Mesenchymal stem cell (in vitro differentiated cells and primary cell): ENCODE data around the gene ZNF18. TPM values are rescaled to one million over a fixed set of nuclear protein-coding genes. Genes with fewer than 3 reads are reported as not detected.

Experiments used
- DNase-seq: peaks from one replicate; pipeline ENCODE4 v3.0.0-alpha.2; 2013
- H2AFZ ChIP-seq: one replicate; pipeline ENCODE4 v1.6.1; 2013; ENCODE audit warnings: low read depth, mild to moderate bottlenecking, control low read depth, inconsistent platforms, low read length, moderate library complexity
- H2AK5ac ChIP-seq: 2 replicates; pipeline ENCODE4 v1.6.1; 2013; ENCODE audit warnings: low read length, moderate library complexity, mild to moderate bottlenecking, inconsistent platforms; ENCODE audit not compliant: severe bottlenecking
- H2BK120ac ChIP-seq: one replicate; pipeline ENCODE4 v1.6.1; 2013; ENCODE audit warnings: low read depth, mild to moderate bottlenecking, inconsistent platforms, low read length, moderate library complexity
- H2BK12ac ChIP-seq, 2 experiments: one replicate each; pipeline ENCODE4 v1.6.1; 2013; ENCODE audit warnings: inconsistent platforms in 2 of 2, low read length in 2 of 2, mild to moderate bottlenecking in 2 of 2, moderate library complexity in 2 of 2, control low read depth in 1 of 2
- H2BK15ac ChIP-seq: one replicate; pipeline ENCODE4 v1.6.1; 2013; ENCODE audit warnings: mild to moderate bottlenecking, low read depth, inconsistent platforms; ENCODE audit not compliant: poor library complexity, severe bottlenecking
- H2BK5ac ChIP-seq: 2 replicates; pipeline ENCODE4 v1.6.1; 2013; ENCODE audit warnings: low read depth, mild to moderate bottlenecking, low read length, control low read depth, inconsistent platforms; ENCODE audit not compliant: poor library complexity, severe bottlenecking
- H3K14ac ChIP-seq, 2 experiments: one replicate each; pipeline ENCODE4 v1.6.1; 2013; ENCODE audit warnings: inconsistent platforms in 2 of 2, low read length in 2 of 2, control low read depth in 1 of 2, mild to moderate bottlenecking in 1 of 2, moderate library complexity in 1 of 2
- H3K18ac ChIP-seq, 2 experiments: one replicate each; pipeline ENCODE4 v1.6.1; 2013; ENCODE audit warnings: inconsistent platforms in 2 of 2, low read length in 2 of 2, control low read depth in 1 of 2, low read depth in 1 of 2, mild to moderate bottlenecking in 1 of 2
- H3K23ac ChIP-seq, 2 experiments: one replicate each; pipeline ENCODE4 v1.6.1; 2013; ENCODE audit warnings: inconsistent platforms in 2 of 2, low read length in 2 of 2, mild to moderate bottlenecking in 2 of 2, moderate library complexity in 2 of 2, control low read depth in 1 of 2
- H3K27ac ChIP-seq: 2 replicates; pipeline ENCODE4 v1.5.1; 2013; ENCODE audit warnings: mild to moderate bottlenecking, moderate library complexity, low read length, control low read depth, inconsistent platforms; ENCODE audit not compliant: poor library complexity, severe bottlenecking
- H3K27me3 ChIP-seq, 2 experiments: 2 replicates each; pipeline versions ENCODE4 v1.6.1 to v1.7.0; 2013; ENCODE audit warnings: low read length in 2 of 2, mild to moderate bottlenecking in 2 of 2, moderate library complexity in 2 of 2, control low read depth in 1 of 2, inconsistent platforms in 1 of 2; ENCODE audit not compliant: control insufficient read depth in 1 of 2, insufficient read depth in 1 of 2
- H3K36me3 ChIP-seq, 2 experiments: 2 replicates each; pipeline versions ENCODE4 v1.6.1 to v1.7.0; 2013; ENCODE audit warnings: low read length in 2 of 2, control low read depth in 1 of 2, inconsistent platforms in 1 of 2, low read depth in 1 of 2, mild to moderate bottlenecking in 1 of 2; ENCODE audit not compliant: insufficient read depth in 2 of 2, control insufficient read depth in 1 of 2
- H3K4ac ChIP-seq, 2 experiments: one replicate each; pipeline ENCODE4 v1.6.1; 2013; ENCODE audit warnings: inconsistent platforms in 2 of 2, low read length in 2 of 2, mild to moderate bottlenecking in 2 of 2, moderate library complexity in 2 of 2, control low read depth in 1 of 2, low read depth in 1 of 2
- H3K4me1 ChIP-seq: 2 replicates; pipeline ENCODE4 v1.6.1; 2013; ENCODE audit warnings: low read depth, low read length, control low read depth; ENCODE audit not compliant: control insufficient read depth, insufficient read depth
- H3K4me2 ChIP-seq: 2 replicates; pipeline ENCODE4 v1.6.1; 2013; ENCODE audit warnings: low read length, mild to moderate bottlenecking, inconsistent platforms; ENCODE audit not compliant: poor library complexity, severe bottlenecking
- H3K4me3 ChIP-seq, 2 experiments: 2 replicates each; pipeline versions ENCODE4 v1.5.1 to v1.7.0; 2013; ENCODE audit warnings: low read length in 2 of 2, mild to moderate bottlenecking in 2 of 2, control low read depth in 1 of 2, low read depth in 1 of 2; ENCODE audit not compliant: insufficient read depth in 1 of 2
- H3K79me1 ChIP-seq: replicated peaks from 2 replicates; pipeline ENCODE4 v1.6.1; 2013; ENCODE audit warnings: mild to moderate bottlenecking, control low read depth, low read length, inconsistent platforms; ENCODE audit not compliant: poor library complexity, severe bottlenecking
- H3K9ac ChIP-seq: 2 replicates; pipeline ENCODE4 v1.7.0; 2013; ENCODE audit warnings: mild to moderate bottlenecking, low read length, moderate library complexity
- H3K9me3 ChIP-seq: 2 replicates; pipeline ENCODE4 v1.7.0; 2013; ENCODE audit warnings: mild to moderate bottlenecking, low read length; ENCODE audit not compliant: control insufficient read depth
- H4K8ac ChIP-seq: one replicate; pipeline ENCODE4 v1.6.1; 2013; ENCODE audit warnings: inconsistent platforms, mild to moderate bottlenecking, low read length, moderate library complexity
- H4K91ac ChIP-seq: one replicate; pipeline ENCODE4 v1.6.1; 2013; ENCODE audit warnings: mild to moderate bottlenecking, low read length, inconsistent platforms
- WGBS: methylation state at CpG from one replicate; pipeline ENCODE4 v1.1.7; 2013; ENCODE audit warnings: mixed read lengths; 5-methylcytosine and 5-hydroxymethylcytosine counted together
- polyA plus RNA-seq, 2 experiments: library from polyadenylated mRNA; stranded (reverse); fragments of 200-250 nt; gene quantifications; one replicate each; pipeline ENCODE4 v1.2.3, GENCODE V29; 2013

ZNF18 gene
- 4.5 TPM for polyA plus RNA-seq (2013, experiment 1 of 2)
- 4.8 TPM for polyA plus RNA-seq (2013, experiment 2 of 2)

GRCh38 chr17:11997147-11997971 is at the start of gene ZNF18:
ZNF18 (minus strand) TSS chr17:11997475; CDS start chr17:11992829, 4,646 bp downstream.
- peak; percentile 92 for DNase-seq

GRCh38 chr17:12046786-12047185 is 49.5 kb upstream of the ZNF18 start:
- Histone ChIP-seq H3K9me3 (no peaks in the 10 kb centered on the region), H3K4ac (no peak overlapping the region), H3K27ac (no peak overlapping the region), H3K36me3 (no peaks in the 10 kb centered on the region), H3K4me3 (no peak overlapping the region), H3K9ac (no peak overlapping the region), H3K14ac (peak overlapping the region in 1 of 2 experiments; percentile 36), H2BK5ac (no peak overlapping the region), H3K27me3 (no peaks in the 10 kb centered on the region), H3K18ac (no peak overlapping the region), H3K4me1 (peaks cover 1% of the 10 kb centered on the region), H2AK5ac (no peak overlapping the region), H2AFZ (no peak overlapping the region), H2BK120ac (no peak overlapping the region), H3K4me2 (no peak overlapping the region), H2BK15ac (no peak overlapping the region), H3K79me1 (peaks cover 24% of the 10 kb centered on the region), H4K91ac (no peak overlapping the region), H2BK12ac (no peak overlapping the region), H4K8ac (no peak overlapping the region), H3K23ac (no peak overlapping the region)
- 91% methylated on average over 1 of the region's 2 CpGs for WGBS
- no peak for DNase-seq

More at GRCh38 chr17:11997147-11997971, at the start of gene ZNF18:
- peak within 1 kb of the TSS in 1 of 2 experiments; percentile 96 for H3K14ac ChIP-seq
- H3K9ac ChIP-seq = peak within 1 kb of the TSS; percentile 95
- peaks cover 4 to 7% of the 10 kb centered on the region in 2 experiments for H3K36me3 ChIP-seq
- H3K27me3 ChIP-seq = no peaks in the 10 kb centered on the region
- H3K18ac ChIP-seq = peak within 1 kb of the TSS; percentile 81 to 87
- H2BK120ac ChIP-seq = peak within 1 kb of the TSS; percentile 84
- H3K4ac ChIP-seq = peak within 1 kb of the TSS; percentile 20 to 81
- H2AK5ac ChIP-seq = peak within 1 kb of the TSS; percentile 38
- WGBS = 1% methylated on average over 66 of the region's 74 CpGs
- H2BK5ac ChIP-seq = peak within 1 kb of the TSS; percentile 51
- peak within 1 kb of the TSS in 1 of 2 experiments; percentile 23 for H3K23ac ChIP-seq
- H3K4me1 ChIP-seq = peaks cover 1% of the 10 kb centered on the region
- H4K91ac ChIP-seq = peak within 1 kb of the TSS; percentile 93
- peak within 1 kb of the TSS; percentile 95 to 97 for H3K4me3 ChIP-seq
- H2AFZ ChIP-seq = peak within 1 kb of the TSS; percentile 94
- no peaks in the 10 kb centered on the region for H3K9me3 ChIP-seq
- peak within 1 kb of the TSS in 1 of 2 experiments; percentile 43 for H2BK12ac ChIP-seq
- peak within 1 kb of the TSS; percentile 95 for H2BK15ac ChIP-seq
- H3K4me2 ChIP-seq = peak within 1 kb of the TSS; percentile 76
- H3K79me1 ChIP-seq = peaks cover 9% of the 10 kb centered on the region
- H4K8ac ChIP-seq = peak within 1 kb of the TSS; percentile 92
- peak within 1 kb of the TSS; percentile 72 for H3K27ac ChIP-seq

- Histone ChIP-seq H3K79me1 (peaks cover 19% of the 10 kb centered on the region), H2BK12ac (no peak overlapping the region), H3K4me2 (no peak overlapping the region), H3K23ac (no peak overlapping the region), H2BK5ac (no peak overlapping the region), H3K9ac (no peak overlapping the region), H2AFZ (no peak overlapping the region), H2AK5ac (no peak overlapping the region), H3K27ac (no peak overlapping the region), H3K18ac (no peak overlapping the region), H3K4ac (no peak overlapping the region), H3K4me1 (peaks cover 1% of the 10 kb centered on the region), H2BK120ac (no peak overlapping the region), H3K27me3 (no peaks in the 10 kb centered on the region), H4K8ac (no peak overlapping the region), H3K9me3 (no peaks in the 10 kb centered on the region), H2BK15ac (no peak overlapping the region), H4K91ac (no peak overlapping the region), H3K14ac (no peak overlapping the region), H3K4me3 (no peak overlapping the region), H3K36me3 (no peaks in the 10 kb centered on the region)
- no peak for DNase-seq
- over 99% methylated on average over 5 of the region's 6 CpGs for WGBS
These were observed 46.4 kb upstream of the ZNF18 start for GRCh38 chr17:12043702-12044101.

GRCh38 chr17:12041312-12041711 is 44.0 kb upstream of the ZNF18 start:
- Histone ChIP-seq H2BK15ac (no peak overlapping the region), H3K36me3 (no peaks in the 10 kb centered on the region), H2BK120ac (no peak overlapping the region), H3K79me1 (peaks cover 13% of the 10 kb centered on the region), H3K4ac (no peak overlapping the region), H3K14ac (no peak overlapping the region), H3K23ac (no peak overlapping the region), H3K18ac (no peak overlapping the region), H4K91ac (no peak overlapping the region), H3K9ac (peak overlapping the region; percentile 4), H2AK5ac (no peak overlapping the region), H4K8ac (no peak overlapping the region), H2BK5ac (no peak overlapping the region), H3K4me3 (peak overlapping the region in 1 of 2 experiments; percentile 48), H2AFZ (no peak overlapping the region), H3K9me3 (no peaks in the 10 kb centered on the region), H3K4me2 (no peak overlapping the region), H3K27me3 (no peaks in the 10 kb centered on the region), H2BK12ac (no peak overlapping the region), H3K4me1 (no peaks in the 10 kb centered on the region), H3K27ac (no peak overlapping the region)
- DNase-seq = peak; percentile 72
- WGBS = no CpG with 5 or more reads among the region's 3 CpGs
